Stimulated activated CD4-positive, alpha-beta T cell treated with anti-CD3 and anti-CD28 coated beads, Interleukin-12 subunit alpha, Interleukin-12 subunit beta, amount 100 ng/mL, for 24 hours (primary cell): ENCODE data around the gene ZNF783.

Source experiments
- DNase-seq, 2 experiments: peaks; one replicate each; pipeline ENCODE4 v3.0.0-alpha.2; 2020; ENCODE audit warnings: low read depth in 2 of 2

ZNF783 gene

DNA sequence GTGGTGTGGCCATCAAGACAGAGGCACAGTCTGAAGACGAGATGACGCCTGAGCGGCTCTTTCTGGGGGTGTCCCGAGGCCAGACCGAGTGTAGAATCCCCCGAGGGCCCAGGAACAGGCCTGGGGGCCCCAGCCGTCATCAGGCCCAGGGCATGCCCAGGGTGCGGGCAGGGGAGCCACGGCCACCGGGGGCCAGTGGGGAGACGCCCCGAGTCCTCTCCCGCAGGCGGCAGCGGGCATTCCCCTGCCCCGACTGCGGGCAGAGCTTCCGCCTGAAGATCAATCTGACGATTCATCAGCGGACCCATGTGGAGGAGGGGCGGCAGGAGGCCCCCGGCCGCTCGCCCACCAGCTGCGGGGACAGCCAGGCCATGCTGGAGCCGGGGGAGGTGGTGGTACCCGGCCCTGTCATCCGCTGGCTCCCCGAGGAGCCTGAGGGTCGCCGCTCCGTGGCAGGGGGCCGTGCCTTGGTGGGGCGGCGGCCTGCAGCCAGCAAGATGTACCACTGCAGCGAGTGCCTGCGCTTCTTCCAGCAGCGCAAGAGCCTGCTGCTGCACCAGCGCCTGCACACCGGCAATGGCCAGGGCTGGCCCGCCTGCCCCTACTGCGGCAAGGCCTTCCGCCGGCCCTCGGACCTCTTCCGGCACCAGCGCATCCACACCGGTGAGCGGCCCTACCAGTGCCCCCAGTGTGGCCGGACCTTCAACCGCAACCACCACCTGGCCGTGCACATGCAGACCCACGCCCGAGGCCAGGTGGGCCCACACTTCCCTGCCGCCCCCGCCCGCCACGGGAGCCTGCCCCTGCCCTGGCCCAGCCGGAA is 19.7 kb downstream of the ZNF783 start:
- DNase-seq = no peak

DNA sequence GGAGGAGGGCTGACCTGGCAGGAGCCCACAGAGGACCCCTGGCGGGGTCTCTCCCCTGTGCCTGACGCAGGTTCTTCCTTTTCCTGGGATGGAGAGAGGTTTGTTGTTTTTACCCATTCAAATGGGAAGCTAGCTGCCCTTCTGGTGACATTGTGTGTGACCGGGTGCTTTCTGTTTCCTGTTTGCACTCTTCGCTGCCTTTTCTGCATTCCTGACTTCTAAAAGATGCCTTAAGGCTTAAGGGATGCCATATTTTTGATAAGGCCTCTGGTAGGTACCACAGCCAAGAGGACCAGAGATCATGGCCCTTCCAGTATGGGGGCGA is 20.3 kb downstream of the ZNF783 start:
- DNase-seq = no peak

- DNase-seq = no peak
These were observed 21.3 kb downstream of the ZNF783 start for GRCh38 chr7:149283321-149283720.

DNA sequence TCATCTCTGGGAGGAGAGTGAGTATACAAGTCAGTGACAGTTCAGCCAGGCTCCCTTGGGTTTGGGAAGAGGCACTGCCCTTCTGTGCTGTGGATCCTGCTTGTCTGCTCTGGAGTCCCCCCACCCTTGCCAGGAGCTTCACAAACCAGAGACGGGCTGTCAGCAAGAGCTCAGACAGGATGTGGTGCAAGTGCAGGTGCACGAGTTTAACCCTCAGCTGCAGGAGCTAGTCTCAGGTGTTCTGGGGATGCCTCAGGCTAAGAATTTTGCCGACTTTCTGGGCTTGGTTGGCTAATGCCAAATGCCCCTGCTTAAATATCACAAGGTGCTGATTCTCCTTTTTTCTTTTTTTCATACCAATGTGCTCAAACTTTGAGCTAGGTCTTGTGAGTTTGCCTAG is 22.3 kb downstream of the ZNF783 start:
- peak in 1 of 2 experiments; percentile 10 for DNase-seq

- DNase-seq = peak; percentile 91 to 98
These were observed 23.0 kb downstream of the ZNF783 start for GRCh38 chr7:149284850-149285585.

GRCh38 chr7:149285603-149286002 is 23.6 kb downstream of the ZNF783 start:
- peak in 1 of 2 experiments; percentile 21 for DNase-seq

DNA sequence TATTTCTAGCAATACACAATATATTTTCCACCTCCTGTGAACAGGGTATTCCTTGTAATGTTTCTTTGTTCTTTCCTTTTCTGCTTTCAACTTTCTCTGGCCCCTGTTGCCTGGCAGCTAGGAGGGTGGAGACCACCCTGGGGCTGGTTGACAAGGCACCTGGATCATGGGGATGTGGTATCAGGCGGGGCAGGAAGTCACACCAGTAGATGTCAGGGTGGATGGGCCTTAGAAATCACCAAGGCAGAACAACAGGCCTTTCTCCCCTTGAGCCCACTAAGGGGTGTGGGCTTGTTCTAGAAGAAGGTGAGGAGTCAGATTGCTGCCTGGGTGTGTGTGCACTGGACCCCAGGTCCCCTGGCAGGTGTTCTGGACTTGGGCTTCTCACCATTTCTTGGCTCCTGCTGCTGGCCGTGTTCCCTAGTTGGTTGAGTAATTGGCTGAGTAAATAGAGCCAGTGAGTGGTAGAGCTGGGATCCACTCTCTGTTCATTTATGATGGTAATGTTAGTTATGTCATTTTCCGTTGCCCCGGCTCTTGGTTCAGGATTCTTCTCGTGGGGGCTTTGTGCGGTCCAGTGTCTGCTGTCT is 24.9 kb downstream of the ZNF783 start:
- no peak for DNase-seq

DNA sequence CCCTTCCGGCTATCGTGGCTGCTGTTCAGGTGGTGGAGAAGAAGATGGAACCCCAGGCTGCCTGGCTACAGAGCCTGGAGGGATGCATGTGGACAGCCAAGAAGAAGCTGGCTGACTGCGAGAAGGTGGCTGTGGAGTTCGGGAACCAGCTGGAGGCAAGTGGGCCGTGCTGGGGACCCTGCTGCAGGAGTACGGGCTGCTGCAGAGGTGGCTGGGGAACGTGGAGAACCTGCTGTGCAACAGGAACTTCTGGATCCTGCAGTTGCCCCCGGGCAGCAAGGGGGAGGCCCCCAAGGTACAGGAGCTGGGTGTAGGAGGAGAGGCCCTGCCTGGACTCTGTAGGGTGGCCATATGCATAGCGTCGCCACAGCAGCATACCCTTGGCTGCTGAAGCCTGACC is 25.6 kb downstream of the ZNF783 start:
- no peak for DNase-seq

DNA sequence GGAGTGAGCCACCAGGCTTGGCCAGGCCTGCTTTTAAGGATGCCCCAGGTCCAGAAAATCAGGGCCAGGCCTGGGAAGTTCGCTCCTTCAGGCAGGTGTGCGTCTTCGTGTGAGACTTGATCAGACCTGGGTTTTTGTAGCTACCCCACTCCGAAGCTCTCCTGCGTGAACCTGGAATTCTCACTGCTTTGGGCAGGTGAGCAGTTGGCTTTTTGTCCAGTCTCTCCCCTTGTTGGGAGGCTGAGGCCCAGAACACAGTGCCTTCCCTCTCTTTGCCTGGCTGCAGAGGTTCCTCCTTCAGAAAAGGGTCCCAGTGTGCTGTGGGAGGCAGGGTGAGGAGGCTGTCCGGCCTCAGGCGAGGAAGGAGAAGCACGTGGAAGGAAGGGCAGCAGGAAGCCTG is 27.3 kb downstream of the ZNF783 start:
- no peak for DNase-seq

DNA sequence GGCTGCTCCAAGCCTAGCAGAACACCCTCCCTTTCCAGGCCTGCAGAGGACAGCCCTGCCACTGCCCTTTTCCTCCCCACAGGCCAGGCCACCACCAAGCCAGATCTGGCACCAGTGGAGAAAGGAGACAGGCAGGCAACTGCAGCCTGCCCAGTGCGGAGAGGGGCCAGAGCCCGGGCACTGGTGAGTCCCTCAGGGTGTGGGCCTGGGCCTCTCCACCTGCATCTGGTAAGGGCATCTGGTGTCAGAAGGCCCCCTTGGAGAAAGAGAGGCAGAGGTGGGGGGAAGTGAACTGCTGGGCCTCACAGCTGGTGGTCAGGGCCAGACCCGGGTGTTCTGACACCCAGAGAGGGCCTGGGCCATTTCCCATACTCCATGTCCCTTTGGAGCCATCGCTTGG is 27.9 kb downstream of the ZNF783 start:
- DNase-seq = no peak

DNA sequence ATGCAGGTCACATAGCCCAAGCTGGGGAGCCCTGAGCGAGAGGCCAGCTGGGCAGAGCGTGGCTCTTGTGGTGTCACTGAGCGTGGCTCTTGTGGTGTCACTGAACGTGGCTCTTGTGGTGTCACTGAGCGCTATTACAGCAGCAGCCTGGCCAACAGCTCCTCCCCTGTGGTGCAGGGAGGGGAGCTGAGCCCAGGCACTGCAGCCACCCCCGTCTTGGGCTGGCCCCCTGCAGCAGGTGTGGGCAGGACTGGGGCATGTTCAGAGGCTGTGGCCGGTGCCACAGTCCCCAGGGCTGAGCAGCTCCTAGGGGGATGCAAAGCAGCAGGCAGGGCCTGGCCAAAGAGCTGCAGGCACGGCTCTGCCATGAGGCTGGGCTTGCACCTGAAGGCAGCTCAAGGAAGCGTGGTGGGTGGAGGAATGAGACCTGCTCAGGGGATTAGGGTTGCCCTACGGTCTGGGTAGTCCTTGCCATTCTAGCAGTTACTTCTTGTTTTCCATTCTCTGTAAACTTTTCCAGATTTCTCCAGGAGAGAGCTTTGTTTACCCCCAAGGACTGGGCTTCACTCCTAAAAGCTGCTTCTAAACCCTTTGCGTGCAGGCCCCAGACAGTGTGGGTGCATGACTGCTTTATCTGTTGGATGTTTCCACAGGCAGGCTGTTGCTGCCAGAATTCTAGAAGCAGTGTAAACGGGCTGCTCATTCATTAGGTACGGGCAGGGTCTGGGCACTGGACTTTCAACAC is 29.2 kb downstream of the ZNF783 start:
- no peak for DNase-seq

DNA sequence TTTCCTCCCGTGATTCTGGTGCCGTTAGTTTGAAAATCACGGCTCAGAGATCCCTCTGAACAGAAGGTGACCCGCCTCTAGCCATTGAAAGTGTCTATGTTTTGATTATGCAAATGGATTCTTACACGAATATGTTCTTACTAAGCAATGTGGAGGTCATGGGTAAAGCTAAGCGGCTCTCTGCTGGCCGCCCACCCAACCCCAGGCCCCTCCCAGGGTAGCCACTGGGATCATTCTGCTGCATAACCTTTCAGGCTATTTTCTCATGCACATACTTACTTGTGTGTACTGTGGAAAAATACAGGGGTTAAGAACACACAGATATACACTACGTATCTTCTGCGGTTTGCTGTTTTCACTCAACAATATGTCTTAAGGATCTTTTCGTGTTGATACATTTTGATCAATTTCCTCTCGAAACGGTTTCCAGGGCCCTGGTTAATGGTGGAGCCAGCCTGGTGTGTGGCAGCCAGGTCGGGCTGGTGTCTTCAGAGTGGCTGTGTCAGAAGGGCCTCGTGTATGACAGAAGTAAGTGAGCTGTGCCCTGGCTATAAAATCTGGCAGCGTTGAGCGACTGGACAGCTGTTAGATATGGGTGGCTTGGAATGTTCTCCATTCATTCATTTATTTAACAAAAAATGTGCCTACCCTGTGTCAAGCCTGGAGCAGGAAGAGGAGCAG is 29.9 kb downstream of the ZNF783 start:
- DNase-seq = no peak

- no peak for DNase-seq
These were observed 30.4 kb downstream of the ZNF783 start for GRCh38 chr7:149292462-149292823.

DNA sequence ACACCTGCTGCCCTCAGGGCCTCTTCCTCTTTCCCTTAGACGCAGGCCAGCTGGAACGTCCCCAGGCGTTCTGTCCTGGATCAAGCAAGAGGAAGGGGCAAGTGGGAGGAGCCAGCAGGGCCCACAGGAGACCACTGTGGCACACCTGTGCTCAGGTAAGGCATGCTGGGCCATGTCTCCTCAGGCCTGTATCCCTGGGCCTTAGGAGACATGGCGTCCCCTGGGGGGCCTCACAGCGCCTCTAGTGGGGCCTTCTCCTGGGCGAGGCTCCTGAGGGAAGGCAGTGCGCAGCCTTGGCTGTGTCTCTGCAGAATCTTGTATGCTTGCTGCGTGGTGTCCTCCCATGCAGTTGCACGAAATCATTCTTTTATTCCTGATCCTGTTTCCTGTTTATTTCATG is 31.3 kb downstream of the ZNF783 start:
- no peak for DNase-seq

DNA sequence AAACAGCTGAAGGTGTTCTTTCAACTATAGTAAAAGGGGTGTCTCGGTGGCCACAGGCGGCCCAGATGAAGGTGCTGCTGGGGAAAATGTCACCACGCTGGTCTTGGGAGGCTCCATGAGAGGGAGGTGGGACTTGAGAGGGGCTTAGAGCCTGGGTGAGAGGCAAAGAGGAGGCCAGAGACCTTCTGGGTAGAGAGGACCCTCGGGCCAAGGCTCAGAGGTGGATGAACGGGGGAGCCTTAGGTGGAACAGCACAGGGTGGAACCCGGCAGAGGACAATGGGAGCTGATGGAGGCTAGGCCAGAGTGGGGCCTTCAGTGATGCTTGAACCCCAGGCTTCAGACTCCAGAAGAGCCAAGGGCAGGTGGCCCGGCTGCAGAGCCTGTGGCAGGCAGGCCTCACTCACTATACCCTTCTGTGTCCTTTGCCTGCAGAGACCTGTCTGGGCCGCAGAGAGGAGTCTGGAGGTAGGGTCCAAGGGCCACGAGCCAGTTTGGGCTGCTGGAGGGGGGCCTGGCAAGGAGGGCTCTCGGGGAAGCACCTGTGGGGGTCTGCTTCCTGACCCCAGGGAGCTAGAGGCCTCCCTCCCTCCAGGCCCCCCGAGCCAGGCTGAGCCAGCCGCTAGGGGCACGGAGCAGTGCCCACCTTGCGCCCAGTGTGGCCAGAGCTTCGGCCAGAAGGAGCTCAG is 32.1 kb downstream of the ZNF783 start:
- DNase-seq = no peak

GRCh38 chr7:149294634-149295480 is 32.9 kb downstream of the ZNF783 start:
- no peak for DNase-seq

GRCh38 chr7:149295481-149295850 is 33.5 kb downstream of the ZNF783 start:
- DNase-seq = no peak

DNA sequence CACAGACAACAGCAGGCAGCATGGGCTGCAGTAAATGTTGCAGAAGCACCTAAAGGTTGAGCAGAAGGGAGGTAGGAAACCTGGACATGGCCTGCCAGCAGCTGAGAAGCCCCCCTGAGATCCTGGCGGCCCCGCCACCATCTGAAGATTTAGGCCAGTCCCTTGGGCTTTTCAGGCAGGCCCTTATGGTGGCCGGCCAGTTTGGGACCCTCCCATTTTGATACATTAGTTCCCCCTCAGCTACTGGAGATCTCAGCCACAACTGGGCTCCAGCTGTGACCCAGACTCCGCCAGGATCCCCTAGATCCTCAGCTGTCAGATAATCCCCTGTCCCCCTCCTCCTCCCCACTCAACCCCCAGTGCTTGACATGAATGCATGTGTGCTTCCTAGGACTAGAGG is 34.4 kb downstream of the ZNF783 start:
- DNase-seq = no peak

GRCh38 chr7:149297034-149297755 is 35.2 kb downstream of the ZNF783 start:
- DNase-seq = no peak
